ENCODE data around the gene AGAP3.

- TF ChIP-seq MAX (IDR thresholded peaks at IDR 0.05) (no peak), SP1 (IDR thresholded peaks at IDR 0.05; ENCODE audit: low read depth) (no peak), CTCF (IDR thresholded peaks at IDR 0.05 in 2 of 3, conservative IDR thresholded peaks at IDR 0.05 in 1 of 3; ENCODE audit: borderline replicate concordance in 1 of 3, insufficient read depth in 1 of 3, low read depth in 2 of 3, low read length in 2 of 3) (no peak), REST (IDR thresholded peaks at IDR 0.05; ENCODE audit: low read depth) (no peak), POLR2A (IDR thresholded peaks at IDR 0.05; ENCODE audit: borderline replicate concordance, extremely low read depth, insufficient read depth, insufficient read length) (no peak), EZH2 (IDR thresholded peaks at IDR 0.05) (no peak), EZH2phosphoT487 (IDR thresholded peaks at IDR 0.05; ENCODE audit: borderline replicate concordance) (no peak), EGR1 (IDR thresholded peaks at IDR 0.05; ENCODE audit: low read depth) (no peak), POLR2AphosphoS5 (IDR thresholded peaks at IDR 0.05; ENCODE audit: low read depth, low read length) (no peak), RAD21 (IDR thresholded peaks at IDR 0.05; ENCODE audit: low read depth) (no peak), CBX3 (IDR thresholded peaks at IDR 0.05; ENCODE audit: low read depth) (no peak), JUND (IDR thresholded peaks at IDR 0.05) (no peak), SIN3A (IDR thresholded peaks at IDR 0.05; ENCODE audit: low read depth) (no peak), ELF1 (IDR thresholded peaks at IDR 0.05; ENCODE audit: borderline replicate concordance, low read depth) (no peak)
Measured at GRCh38 chr7:151128716-151129115, 42.4 kb downstream of the AGAP3 start.
